HCT116 (cell line): ENCODE data around the gene STIM1.

Source experiments
- ATF3 ChIP-seq: IDR thresholded peaks from 2 replicates; pipeline ENCODE4 v1.6.1; 2012
- CTCF ChIP-seq, 3 experiments: fragments of 200-600 bp in 1 of 3; sonication (generic) in 1 of 3; IDR thresholded peaks in 2 of 3; conservative IDR thresholded peaks in 1 of 3; 2 replicates each; pipeline ENCODE4 v1.5.1; 2012 to 2017; ENCODE audit warnings: low read depth in 2 of 3, low read length in 2 of 3, antibody characterized with exemption in 1 of 3, borderline replicate concordance in 1 of 3, control low read depth in 1 of 3, mild to moderate bottlenecking in 1 of 3, mixed read lengths in 1 of 3, mixed run types in 1 of 3, moderate library complexity in 1 of 3; ENCODE audit not compliant: insufficient read depth in 1 of 3
- REST ChIP-seq: IDR thresholded peaks from 2 replicates; pipeline ENCODE4 v1.6.1; 2012; ENCODE audit warnings: low read depth

GRCh38 chr11:3958281-3958680 is 102.8 kb downstream of the STIM1 start:
- TF ChIP-seq CTCF (IDR thresholded peaks at IDR 0.05 in 2 of 3, conservative IDR thresholded peaks at IDR 0.05 in 1 of 3; ENCODE audit: borderline replicate concordance in 1 of 3, insufficient read depth in 1 of 3, low read depth in 2 of 3, low read length in 2 of 3) (no peak), ATF3 (no peak), REST (no peak)
